H1 (cell line): ENCODE measurements around the gene R3HDM2. TPM values are rescaled to one million over a fixed set of nuclear protein-coding genes. Genes with fewer than 3 reads are reported as not detected.

ENCODE experiments used
- GABPA ChIP-seq: IDR thresholded peaks from 2 replicates; pipeline ENCODE4 v1.6.1; 2011; ENCODE audit warnings: mild to moderate bottlenecking, low read length, moderate library complexity, borderline replicate concordance; ENCODE audit not compliant: insufficient read depth
- GTF2F1 ChIP-seq: IDR thresholded peaks from 2 replicates; pipeline ENCODE4 v1.6.1; 2012; ENCODE audit warnings: low read depth, low read length, improper control_type of control experiment, borderline replicate concordance
- HDAC2 ChIP-seq, 2 experiments: fragments of 300-600 bp in 1 of 2; sonication (generic) in 1 of 2; IDR thresholded peaks; 2 replicates each; pipeline ENCODE4 v1.6.1; 2011 to 2012; ENCODE audit warnings: low read depth in 2 of 2, low read length in 2 of 2, mild to moderate bottlenecking in 2 of 2, moderate library complexity in 2 of 2, borderline replicate concordance in 1 of 2, inconsistent platforms in 1 of 2
- JUND ChIP-seq: IDR thresholded peaks from 2 replicates; pipeline ENCODE4 v1.6.1; 2011; ENCODE audit warnings: mild to moderate bottlenecking, improper control_type of control experiment, low read length
- RFX5 ChIP-seq: IDR thresholded peaks from 2 replicates; pipeline ENCODE4 v1.6.1; 2011; ENCODE audit warnings: low read depth, low read length, improper control_type of control experiment, borderline replicate concordance
- SIRT6 ChIP-seq: IDR thresholded peaks from one replicate; pipeline ENCODE4 v1.7.1; 2012; ENCODE audit warnings: low read length, inconsistent platforms
- TEAD4 ChIP-seq: IDR thresholded peaks from 2 replicates; pipeline ENCODE4 v1.6.1; 2012; ENCODE audit warnings: low read depth, low read length, inconsistent platforms, mixed read lengths
- polyA plus RNA-seq, 7 experiments: library from polyadenylated mRNA; depleted of rRNA in 3 of 7; stranded (reverse) in 5 of 7; unstranded in 2 of 7; fragments of >200 nt in 5 of 7; fragments of 200-250 nt in 2 of 7; gene quantifications; 1 replicate in 5 of 7; 2 replicates in 1 of 7; 4 replicates in 1 of 7; pipeline versions ENCODE4 v1.2.1 to v1.2.3, GENCODE V29; 2011 to 2013; ENCODE audit warnings: missing spikeins in 2 of 7, mixed read lengths in 2 of 7
- total RNA-seq: library from RNA; stranded (reverse); fragmentation: NEBNext Ultra II Directional; extraction: Animal tissue kit (Norgen Biotek cat#: 25700); gene quantifications from 2 replicates; pipeline ENCODE4 v1.2.1, GENCODE V29; 2021
- TF ChIP-seq, protein P1 (sequence below): IDR thresholded peaks from 2 replicates; pipeline ENCODE4 v1.6.1; 2012; ENCODE audit warnings: inconsistent platforms
- TF ChIP-seq, protein P2 (sequence below): fragments of 300-600 bp; sonication (generic); IDR thresholded peaks from 2 replicates; pipeline ENCODE4 v1.7.1; 2012; ENCODE audit warnings: low read length, moderate library complexity, mild to moderate bottlenecking, inconsistent platforms; ENCODE audit not compliant: insufficient replicate concordance

Gene R3HDM2
- total and polyA plus RNA-seq, 2 of the 8 experiments (the other 6 are each of a cell fraction or from before 2014, with no cell fraction given), result 25.6 to 27.0 TPM

DNA sequence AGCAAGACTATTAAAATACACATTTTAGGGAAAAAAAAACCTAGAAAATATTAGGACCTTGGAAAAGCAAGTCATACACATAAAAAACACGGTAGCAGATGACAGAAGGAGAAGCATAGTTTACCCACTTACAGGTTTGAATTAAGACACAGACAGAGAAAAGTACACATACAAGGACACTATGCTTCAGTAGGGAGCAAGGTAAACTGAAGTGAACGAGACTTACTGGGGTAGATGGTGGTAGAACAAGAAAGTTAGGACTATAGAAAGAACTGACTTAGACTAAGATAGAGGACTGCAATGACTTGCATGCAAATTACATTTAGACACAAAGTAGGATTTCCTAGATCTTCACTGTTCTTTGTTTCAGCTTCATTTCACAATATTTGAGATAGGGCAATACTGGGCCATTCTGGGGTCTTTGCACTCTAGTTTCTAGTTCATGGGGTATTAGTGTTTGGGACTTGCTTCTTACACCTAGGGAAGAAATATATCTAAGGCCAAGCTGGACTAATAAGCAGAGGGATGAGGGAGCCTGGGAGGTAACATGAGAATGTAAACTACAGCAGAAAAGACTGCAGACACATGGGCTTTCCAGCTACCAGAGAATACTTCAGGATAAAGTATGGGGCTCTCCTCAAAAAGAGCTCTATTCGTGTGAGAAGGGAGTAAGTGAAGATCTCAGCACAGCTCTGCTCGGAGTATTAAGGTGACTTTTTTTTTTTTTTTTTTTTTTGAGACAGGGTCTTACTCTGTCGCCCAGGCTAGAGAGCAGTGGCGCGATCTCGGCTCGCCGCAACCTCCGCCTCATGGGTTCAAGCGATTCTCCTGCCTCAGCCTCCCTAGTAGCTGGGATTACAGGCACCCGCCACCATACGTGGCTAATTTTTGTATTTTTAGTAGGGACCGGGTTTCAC lies 152.1 kb downstream of the R3HDM2 start (continued):
- TF ChIP-seq, protein P1, sequence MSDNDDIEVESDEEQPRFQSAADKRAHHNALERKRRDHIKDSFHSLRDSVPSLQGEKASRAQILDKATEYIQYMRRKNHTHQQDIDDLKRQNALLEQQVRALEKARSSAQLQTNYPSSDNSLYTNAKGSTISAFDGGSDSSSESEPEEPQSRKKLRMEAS, result no peak
- TF ChIP-seq GABPA (no peak), JUND (no peak), RFX5 (no peak), TEAD4 (no peak), HDAC2 (IDR thresholded peaks at IDR 0.05; ENCODE audit: borderline replicate concordance in 1 of 2, low read depth in 2 of 2, low read length in 2 of 2) (no peak), GTF2F1 (no peak), SIRT6 (no peak)
- TF ChIP-seq, protein P2, sequence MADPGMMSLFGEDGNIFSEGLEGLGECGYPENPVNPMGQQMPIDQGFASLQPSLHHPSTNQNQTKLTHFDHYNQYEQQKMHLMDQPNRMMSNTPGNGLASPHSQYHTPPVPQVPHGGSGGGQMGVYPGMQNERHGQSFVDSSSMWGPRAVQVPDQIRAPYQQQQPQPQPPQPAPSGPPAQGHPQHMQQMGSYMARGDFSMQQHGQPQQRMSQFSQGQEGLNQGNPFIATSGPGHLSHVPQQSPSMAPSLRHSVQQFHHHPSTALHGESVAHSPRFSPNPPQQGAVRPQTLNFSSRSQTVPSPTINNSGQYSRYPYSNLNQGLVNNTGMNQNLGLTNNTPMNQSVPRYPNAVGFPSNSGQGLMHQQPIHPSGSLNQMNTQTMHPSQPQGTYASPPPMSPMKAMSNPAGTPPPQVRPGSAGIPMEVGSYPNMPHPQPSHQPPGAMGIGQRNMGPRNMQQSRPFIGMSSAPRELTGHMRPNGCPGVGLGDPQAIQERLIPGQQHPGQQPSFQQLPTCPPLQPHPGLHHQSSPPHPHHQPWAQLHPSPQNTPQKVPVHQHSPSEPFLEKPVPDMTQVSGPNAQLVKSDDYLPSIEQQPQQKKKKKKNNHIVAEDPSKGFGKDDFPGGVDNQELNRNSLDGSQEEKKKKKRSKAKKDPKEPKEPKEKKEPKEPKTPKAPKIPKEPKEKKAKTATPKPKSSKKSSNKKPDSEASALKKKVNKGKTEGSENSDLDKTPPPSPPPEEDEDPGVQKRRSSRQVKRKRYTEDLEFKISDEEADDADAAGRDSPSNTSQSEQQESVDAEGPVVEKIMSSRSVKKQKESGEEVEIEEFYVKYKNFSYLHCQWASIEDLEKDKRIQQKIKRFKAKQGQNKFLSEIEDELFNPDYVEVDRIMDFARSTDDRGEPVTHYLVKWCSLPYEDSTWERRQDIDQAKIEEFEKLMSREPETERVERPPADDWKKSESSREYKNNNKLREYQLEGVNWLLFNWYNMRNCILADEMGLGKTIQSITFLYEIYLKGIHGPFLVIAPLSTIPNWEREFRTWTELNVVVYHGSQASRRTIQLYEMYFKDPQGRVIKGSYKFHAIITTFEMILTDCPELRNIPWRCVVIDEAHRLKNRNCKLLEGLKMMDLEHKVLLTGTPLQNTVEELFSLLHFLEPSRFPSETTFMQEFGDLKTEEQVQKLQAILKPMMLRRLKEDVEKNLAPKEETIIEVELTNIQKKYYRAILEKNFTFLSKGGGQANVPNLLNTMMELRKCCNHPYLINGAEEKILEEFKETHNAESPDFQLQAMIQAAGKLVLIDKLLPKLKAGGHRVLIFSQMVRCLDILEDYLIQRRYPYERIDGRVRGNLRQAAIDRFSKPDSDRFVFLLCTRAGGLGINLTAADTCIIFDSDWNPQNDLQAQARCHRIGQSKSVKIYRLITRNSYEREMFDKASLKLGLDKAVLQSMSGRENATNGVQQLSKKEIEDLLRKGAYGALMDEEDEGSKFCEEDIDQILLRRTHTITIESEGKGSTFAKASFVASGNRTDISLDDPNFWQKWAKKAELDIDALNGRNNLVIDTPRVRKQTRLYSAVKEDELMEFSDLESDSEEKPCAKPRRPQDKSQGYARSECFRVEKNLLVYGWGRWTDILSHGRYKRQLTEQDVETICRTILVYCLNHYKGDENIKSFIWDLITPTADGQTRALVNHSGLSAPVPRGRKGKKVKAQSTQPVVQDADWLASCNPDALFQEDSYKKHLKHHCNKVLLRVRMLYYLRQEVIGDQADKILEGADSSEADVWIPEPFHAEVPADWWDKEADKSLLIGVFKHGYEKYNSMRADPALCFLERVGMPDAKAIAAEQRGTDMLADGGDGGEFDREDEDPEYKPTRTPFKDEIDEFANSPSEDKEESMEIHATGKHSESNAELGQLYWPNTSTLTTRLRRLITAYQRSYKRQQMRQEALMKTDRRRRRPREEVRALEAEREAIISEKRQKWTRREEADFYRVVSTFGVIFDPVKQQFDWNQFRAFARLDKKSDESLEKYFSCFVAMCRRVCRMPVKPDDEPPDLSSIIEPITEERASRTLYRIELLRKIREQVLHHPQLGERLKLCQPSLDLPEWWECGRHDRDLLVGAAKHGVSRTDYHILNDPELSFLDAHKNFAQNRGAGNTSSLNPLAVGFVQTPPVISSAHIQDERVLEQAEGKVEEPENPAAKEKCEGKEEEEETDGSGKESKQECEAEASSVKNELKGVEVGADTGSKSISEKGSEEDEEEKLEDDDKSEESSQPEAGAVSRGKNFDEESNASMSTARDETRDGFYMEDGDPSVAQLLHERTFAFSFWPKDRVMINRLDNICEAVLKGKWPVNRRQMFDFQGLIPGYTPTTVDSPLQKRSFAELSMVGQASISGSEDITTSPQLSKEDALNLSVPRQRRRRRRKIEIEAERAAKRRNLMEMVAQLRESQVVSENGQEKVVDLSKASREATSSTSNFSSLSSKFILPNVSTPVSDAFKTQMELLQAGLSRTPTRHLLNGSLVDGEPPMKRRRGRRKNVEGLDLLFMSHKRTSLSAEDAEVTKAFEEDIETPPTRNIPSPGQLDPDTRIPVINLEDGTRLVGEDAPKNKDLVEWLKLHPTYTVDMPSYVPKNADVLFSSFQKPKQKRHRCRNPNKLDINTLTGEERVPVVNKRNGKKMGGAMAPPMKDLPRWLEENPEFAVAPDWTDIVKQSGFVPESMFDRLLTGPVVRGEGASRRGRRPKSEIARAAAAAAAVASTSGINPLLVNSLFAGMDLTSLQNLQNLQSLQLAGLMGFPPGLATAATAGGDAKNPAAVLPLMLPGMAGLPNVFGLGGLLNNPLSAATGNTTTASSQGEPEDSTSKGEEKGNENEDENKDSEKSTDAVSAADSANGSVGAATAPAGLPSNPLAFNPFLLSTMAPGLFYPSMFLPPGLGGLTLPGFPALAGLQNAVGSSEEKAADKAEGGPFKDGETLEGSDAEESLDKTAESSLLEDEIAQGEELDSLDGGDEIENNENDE, result no peak
